Lower lobe of right lung (tissue), 2 donors: Measurements from ENCODE around the gene DLEC1. TPM values are rescaled to one million over a fixed set of nuclear protein-coding genes. Genes with fewer than 3 reads are reported as not detected.

ENCODE experiments used
- ATAC-seq, 2 donors: fragments of 200-7000 bp; cut with Tn5 transposase; one replicate each; pipeline ENCODE4 v1.9.1; 2020 to 2022; ENCODE audit warnings: mild to moderate bottlenecking in 2 of 2, moderate library complexity in 2 of 2
- DNase-seq: peaks from one replicate; pipeline ENCODE4 v3.0.0-alpha.2; 2020
- H3K27ac ChIP-seq: fragments of 200-600 bp; one replicate; pipeline ENCODE4 v1.8.0; 2022
- H3K27me3 ChIP-seq: fragments of 200-600 bp; one replicate; pipeline ENCODE4 v1.8.0; 2022; ENCODE audit warnings: low read depth
- H3K36me3 ChIP-seq: fragments of 200-600 bp; one replicate; pipeline ENCODE4 v1.8.0; 2022; ENCODE audit warnings: mild to moderate bottlenecking
- H3K4me1 ChIP-seq: fragments of 200-600 bp; one replicate; pipeline ENCODE4 v1.8.0; 2022
- H3K4me3 ChIP-seq: fragments of 200-600 bp; one replicate; pipeline ENCODE4 v1.8.0; 2022; ENCODE audit warnings: mild to moderate bottlenecking
- H3K9me3 ChIP-seq: fragments of 200-600 bp; one replicate; pipeline ENCODE4 v1.8.0; 2022
- CTCF ChIP-seq: fragments of 200-600 bp; IDR thresholded peaks from one replicate; pipeline ENCODE4 v1.8.0; 2022; ENCODE audit warnings: antibody characterized with exemption, mild to moderate bottlenecking
- intact Hi-C: fragments of 100-400 bp; cut with DNase I; formaldehyde crosslinking; loops from one replicate; pipeline ENCODE4 v1.11.0; 2022
- total RNA-seq: library from RNA; stranded (reverse); fragmentation: NEBNext Ultra II Directional; extraction: Animal tissue kit (Norgen Biotek cat#: 25700); gene quantifications from one replicate; pipeline ENCODE4 v1.2.1, GENCODE V29; 2021
- donor health status: DM: no; HTN: yes; CAD: no; lungs with severe emphysema.

Gene DLEC1
- total RNA-seq, 1 donor from 2014 or later = 15.0 TPM

- peaks cover 39% of the 10 kb centered on the region for H3K36me3 ChIP-seq
- H3K9me3 ChIP-seq = no peaks in the 10 kb centered on the region
- H3K4me1 ChIP-seq = peaks cover 18% of the 10 kb centered on the region
- peak; percentile 83 for TF ChIP-seq CTCF
- intact Hi-C loops = no loop called here
- DNase-seq (peak; percentile 75), ATAC-seq (peak; percentile 67)
- H3K27me3 ChIP-seq = no peaks in the 10 kb centered on the region
- H3K27ac ChIP-seq = no peak overlapping the region
- H3K4me3 ChIP-seq = no peak overlapping the region
Observed at GRCh38 chr3:38003371-38003816, 35.6 kb upstream of the DLEC1 start.

- Histone ChIP-seq H3K4me1 (peaks cover 15% of the 10 kb centered on the region), H3K9me3 (no peaks in the 10 kb centered on the region), H3K36me3 (peaks cover 44% of the 10 kb centered on the region), H3K27me3 (no peaks in the 10 kb centered on the region), H3K27ac (peak overlapping the region; percentile 18), H3K4me3 (no peak overlapping the region)
- DNase-seq (no peak), ATAC-seq (peak; percentile 1 to 12)
- intact Hi-C loops = no loop called here
- no peak for TF ChIP-seq CTCF
Observed at GRCh38 chr3:38003817-38004414, 35.1 kb upstream of the DLEC1 start.

GRCh38 chr3:38004415-38005075 is 34.5 kb upstream of the DLEC1 start:
- ATAC-seq (peak; percentile 79 to 84), DNase-seq (peak; percentile 83)
- H3K27me3 ChIP-seq = no peaks in the 10 kb centered on the region
- peaks cover 12% of the 10 kb centered on the region for H3K4me1 ChIP-seq
- peak overlapping the region; percentile 18 for H3K27ac ChIP-seq
- intact Hi-C loops = no loop called here
- no peak overlapping the region for H3K4me3 ChIP-seq
- peaks cover 51% of the 10 kb centered on the region for H3K36me3 ChIP-seq
- peak; percentile 68 for TF ChIP-seq CTCF
- no peaks in the 10 kb centered on the region for H3K9me3 ChIP-seq

GRCh38 chr3:38005076-38006020 is 33.7 kb upstream of the DLEC1 start:
- H3K4me1 ChIP-seq = peaks cover 12% of the 10 kb centered on the region
- intact Hi-C loops = no loop called here
- no peak overlapping the region for H3K27ac ChIP-seq
- H3K36me3 ChIP-seq = peaks cover 59% of the 10 kb centered on the region
- DNase-seq (peak; percentile 46), ATAC-seq (no peak)
- H3K9me3 ChIP-seq = no peaks in the 10 kb centered on the region
- H3K4me3 ChIP-seq = no peak overlapping the region
- TF ChIP-seq CTCF = no peak
- H3K27me3 ChIP-seq = no peaks in the 10 kb centered on the region

- H3K27me3 ChIP-seq = no peaks in the 10 kb centered on the region
- TF ChIP-seq CTCF = no peak
- intact Hi-C loops = no loop called here
- H3K27ac ChIP-seq = no peak overlapping the region
- peak; percentile 32 for DNase-seq
- ATAC-seq = no peak
- H3K4me3 ChIP-seq = no peak overlapping the region
- peaks cover 12% of the 10 kb centered on the region for H3K4me1 ChIP-seq
- no peaks in the 10 kb centered on the region for H3K9me3 ChIP-seq
- H3K36me3 ChIP-seq = peaks cover 64% of the 10 kb centered on the region
Observed at GRCh38 chr3:38006031-38006430, 33.0 kb upstream of the DLEC1 start.
